ENCODE measurements around the gene ATP8A2.
A peak's percentile ranks its signal among the peaks of the same experiment; 100 is the strongest.

ATP8A2 gene

GRCh38 chr13:26022538-26023292 lies 650.9 kb downstream of the ATP8A2 start:
- DNase-seq = no peak

- no peak for DNase-seq
Measured at GRCh38 chr13:26024558-26024957, 652.8 kb downstream of the ATP8A2 start.

GRCh38 chr13:26025196-26025595 lies 653.4 kb downstream of the ATP8A2 start:
- no peak for DNase-seq

- no peak for DNase-seq
Measured at GRCh38 chr13:26025771-26026170, 654.0 kb downstream of the ATP8A2 start.

GRCh38 chr13:26026211-26026610 lies 654.4 kb downstream of the ATP8A2 start:
- peak; percentile 45 for DNase-seq

GRCh38 chr13:26029581-26030136 lies 657.9 kb downstream of the ATP8A2 start:
- DNase-seq = no peak

- DNase-seq = no peak
Measured at GRCh38 chr13:26030331-26030730, 658.6 kb downstream of the ATP8A2 start.

GRCh38 chr13:26034018-26034417 lies 662.2 kb downstream of the ATP8A2 start:
- no peak for DNase-seq

GRCh38 chr13:26036383-26036782 lies 664.6 kb downstream of the ATP8A2 start:
- DNase-seq = no peak

- no peak for DNase-seq
Measured at GRCh38 chr13:26037302-26037701, 665.5 kb downstream of the ATP8A2 start.

GRCh38 chr13:26038931-26039475 lies 667.2 kb downstream of the ATP8A2 start:
- DNase-seq = no peak

GRCh38 chr13:26041444-26041843 lies 669.7 kb downstream of the ATP8A2 start:
- DNase-seq = no peak

GRCh38 chr13:26042785-26043184 lies 671.0 kb downstream of the ATP8A2 start:
- no peak for DNase-seq

- DNase-seq = no peak
Measured at GRCh38 chr13:26045142-26045541, 673.4 kb downstream of the ATP8A2 start.

GRCh38 chr13:26046639-26047038 lies 674.9 kb downstream of the ATP8A2 start:
- no peak for DNase-seq

- DNase-seq = no peak
Measured at GRCh38 chr13:26047040-26047439, 675.3 kb downstream of the ATP8A2 start.

GRCh38 chr13:26048741-26049140 lies 677.0 kb downstream of the ATP8A2 start:
- peak; percentile 18 for DNase-seq

GRCh38 chr13:26050568-26051230 lies 678.9 kb downstream of the ATP8A2 start:
- peak; percentile 47 for DNase-seq

- peak; percentile 19 for DNase-seq
Measured at GRCh38 chr13:26051231-26051656, 679.5 kb downstream of the ATP8A2 start.

GRCh38 chr13:26051657-26052311 lies 680.0 kb downstream of the ATP8A2 start, which contains the start of gene SHISA2:
Gene SHISA2 (minus strand): TSS chr13:26052016. CDS start chr13:26050975, 1,041 bp downstream.
- DNase-seq = peak; percentile 57

- DNase-seq = no peak
Measured at GRCh38 chr13:26052337-26052736, 680.6 kb downstream of the ATP8A2 start.

GRCh38 chr13:26053418-26053980 lies 681.7 kb downstream of the ATP8A2 start:
- no peak for DNase-seq

- no peak for DNase-seq
Measured at GRCh38 chr13:26054896-26055295, 683.1 kb downstream of the ATP8A2 start.
